Keratinocyte (primary cell): Measurements from ENCODE around the gene RDH12. TPM values are rescaled to one million over a fixed set of nuclear protein-coding genes. Genes with fewer than 3 reads are reported as not detected.

ENCODE experiments used
- DNase-seq: peaks from one replicate; pipeline ENCODE4 v3.0.0-alpha.2; 2011; ENCODE audit warnings: low read depth, missing footprints, low spot score
- FAIRE-seq: peaks from 2 replicates; lab custom pipeline; 2011; peaks lifted over from hg19 to GRCh38; lab: Jason Lieb, UNC
- H2AFZ ChIP-seq: 2 replicates; pipeline ENCODE4 v1.6.0; 2012; ENCODE audit warnings: low read length, control low read depth, inconsistent platforms; ENCODE audit not compliant: control insufficient read depth
- H3K27ac ChIP-seq: 2 replicates; pipeline ENCODE4 v1.5.1; 2011; ENCODE audit warnings: low read length; ENCODE audit not compliant: control insufficient read depth, insufficient read depth
- H3K27me3 ChIP-seq: 3 replicates; pipeline ENCODE4 v1.6.0; 2011; ENCODE audit warnings: low read length; ENCODE audit not compliant: control insufficient read depth, insufficient read depth; ENCODE audit errors: extremely low read depth
- H3K36me3 ChIP-seq, 2 experiments: 2 replicates in 1 of 2; 3 replicates in 1 of 2; pipeline ENCODE4 v1.5.1; 2011; ENCODE audit warnings: low read length in 2 of 2, mild to moderate bottlenecking in 1 of 2; ENCODE audit not compliant: control insufficient read depth in 2 of 2, insufficient read depth in 2 of 2; ENCODE audit errors: extremely low read depth in 1 of 2
- H3K4me1 ChIP-seq: 3 replicates; pipeline ENCODE4 v1.5.1; 2011; ENCODE audit warnings: low read length; ENCODE audit not compliant: control insufficient read depth, insufficient read depth; ENCODE audit errors: extremely low read depth
- H3K4me2 ChIP-seq: 3 replicates; pipeline ENCODE4 v1.6.0; 2011; ENCODE audit warnings: low read depth, low read length; ENCODE audit not compliant: control insufficient read depth, insufficient read depth; ENCODE audit errors: extremely low read depth
- H3K4me3 ChIP-seq, 3 experiments: fragments of 200-600 bp in 1 of 3; sonication (generic) in 1 of 3; 2 replicates in 2 of 3; 3 replicates in 1 of 3; pipeline ENCODE4 v1.5.1; 2011 to 2016; ENCODE audit warnings: low read length in 3 of 3, mild to moderate bottlenecking in 3 of 3, control low read depth in 2 of 3, inconsistent platforms in 1 of 3, low read depth in 1 of 3, mixed read lengths in 1 of 3, mixed run types in 1 of 3, moderate library complexity in 1 of 3; ENCODE audit not compliant: control insufficient read depth in 2 of 3, insufficient read depth in 2 of 3; ENCODE audit errors: extremely low read depth in 1 of 3
- H3K79me2 ChIP-seq: 2 replicates; pipeline ENCODE4 v1.6.0; 2012; ENCODE audit warnings: low read length; ENCODE audit not compliant: control insufficient read depth, insufficient read depth
- H3K9ac ChIP-seq: 3 replicates; pipeline ENCODE4 v1.6.0; 2011; ENCODE audit warnings: low read length; ENCODE audit not compliant: control insufficient read depth, insufficient read depth; ENCODE audit errors: extremely low read depth
- H3K9me1 ChIP-seq: 3 replicates; pipeline ENCODE4 v1.6.0; 2011; ENCODE audit warnings: low read length; ENCODE audit not compliant: control insufficient read depth, insufficient read depth; ENCODE audit errors: extremely low read depth
- H3K9me3 ChIP-seq: 2 replicates; pipeline ENCODE4 v1.5.1; 2012; ENCODE audit warnings: low read depth, low read length; ENCODE audit not compliant: control insufficient read depth
- H4K20me1 ChIP-seq: 3 replicates; pipeline ENCODE4 v1.6.0; 2011; ENCODE audit warnings: low read length; ENCODE audit not compliant: control insufficient read depth, insufficient read depth; ENCODE audit errors: extremely low read depth
- EZH2 ChIP-seq: IDR thresholded peaks from one replicate; pipeline ENCODE4 v1.6.1; 2012; ENCODE audit warnings: inconsistent platforms, mild to moderate bottlenecking, low read length, moderate library complexity
- dilution Hi-C: fragments of 300-500 bp; cut with MboI; formaldehyde crosslinking; loops from one replicate; pipeline ENCODE4 v1.7.0; 2020; ENCODE audit warnings: low sequenced_read_pairs; ENCODE audit not compliant: extremely low pct_ligation_motif_present
- polyA plus RNA-seq, 5 experiments: library from polyadenylated mRNA; depleted of rRNA in 3 of 5; stranded (reverse) in 3 of 5; stranded (forward) in 1 of 5; unstranded in 1 of 5; fragments of >200 nt; gene quantifications; 1 replicate in 1 of 5; 2 replicates in 3 of 5; 3 replicates in 1 of 5; pipeline versions ENCODE4 v1.2.1 to v1.2.3, GENCODE V29; 2011 to 2012; ENCODE audit warnings: missing spikeins in 2 of 5, low read depth in 1 of 5, low replicate concordance in 1 of 5
- TF ChIP-seq, protein P1 (sequence below), 3 experiments: IDR thresholded peaks in 1 of 3; conservative IDR thresholded peaks in 1 of 3; optimal IDR thresholded peaks in 1 of 3; 2 replicates in 2 of 3; 3 replicates in 1 of 3; pipeline versions ENCODE3 to v1.5.1; 2011; ENCODE audit warnings: low read length in 3 of 3, mild to moderate bottlenecking in 3 of 3, moderate library complexity in 2 of 3, control low read depth in 1 of 3, inconsistent platforms in 1 of 3; ENCODE audit not compliant: insufficient read depth in 2 of 3; ENCODE audit errors: extremely low read depth in 1 of 3

The RDH12 gene
- polyA plus RNA-seq, 1 donor (not counting 4 experiments of a cell fraction or from before 2014, with no cell fraction given), result 0.98 TPM

DNA sequence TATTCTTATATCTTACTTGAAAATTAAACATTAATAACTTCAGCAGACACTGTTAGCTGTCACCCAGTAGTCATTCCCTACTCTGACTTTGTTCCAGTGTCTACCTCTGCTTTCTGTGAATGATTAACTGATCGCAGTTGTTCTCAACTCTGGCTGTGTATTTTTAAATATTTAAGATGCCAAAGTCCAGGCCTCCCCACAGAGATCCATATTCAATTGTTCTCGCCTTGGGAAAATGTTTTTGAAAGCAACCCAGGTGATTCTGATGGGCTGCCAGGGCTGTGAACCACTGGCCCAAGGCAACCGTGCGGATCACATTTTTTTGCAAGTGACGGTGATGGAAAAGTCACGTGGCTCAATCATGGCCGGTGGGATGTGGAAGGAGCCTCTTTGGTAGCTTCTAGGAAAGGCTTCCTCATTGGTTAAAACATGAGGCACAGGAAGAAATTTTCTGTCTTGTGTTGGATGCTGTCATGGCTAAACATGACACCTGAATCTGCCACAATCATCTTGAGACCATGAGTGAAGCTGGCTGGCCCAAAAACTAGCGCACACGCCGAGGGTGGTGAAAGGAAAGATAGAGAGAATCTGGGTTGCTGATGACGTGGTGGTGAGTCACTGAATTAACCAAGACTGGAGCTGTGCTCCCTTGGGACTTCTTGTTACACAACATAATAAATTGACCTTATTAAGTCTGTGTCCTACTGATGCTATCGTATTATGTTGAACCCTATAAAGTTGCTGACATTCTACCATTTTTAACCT lies 37.2 kb downstream of the RDH12 start:
- Histone ChIP-seq H3K9me3 (no peaks in the 10 kb centered on the region), H3K27me3 (no peaks in the 10 kb centered on the region), H3K79me2 (no peaks in the 10 kb centered on the region), H3K36me3 (no peaks in the 10 kb centered on the region), H3K27ac (no peak overlapping the region), H3K4me3 (no peak overlapping the region), H3K9ac (no peak overlapping the region), H3K9me1 (peaks cover 2% of the 10 kb centered on the region), H2AFZ (no peak overlapping the region), H4K20me1 (no peaks in the 10 kb centered on the region), H3K4me1 (peaks cover 6% of the 10 kb centered on the region), H3K4me2 (no peak overlapping the region)
- no peak for TF ChIP-seq EZH2
- TF ChIP-seq, protein P1, sequence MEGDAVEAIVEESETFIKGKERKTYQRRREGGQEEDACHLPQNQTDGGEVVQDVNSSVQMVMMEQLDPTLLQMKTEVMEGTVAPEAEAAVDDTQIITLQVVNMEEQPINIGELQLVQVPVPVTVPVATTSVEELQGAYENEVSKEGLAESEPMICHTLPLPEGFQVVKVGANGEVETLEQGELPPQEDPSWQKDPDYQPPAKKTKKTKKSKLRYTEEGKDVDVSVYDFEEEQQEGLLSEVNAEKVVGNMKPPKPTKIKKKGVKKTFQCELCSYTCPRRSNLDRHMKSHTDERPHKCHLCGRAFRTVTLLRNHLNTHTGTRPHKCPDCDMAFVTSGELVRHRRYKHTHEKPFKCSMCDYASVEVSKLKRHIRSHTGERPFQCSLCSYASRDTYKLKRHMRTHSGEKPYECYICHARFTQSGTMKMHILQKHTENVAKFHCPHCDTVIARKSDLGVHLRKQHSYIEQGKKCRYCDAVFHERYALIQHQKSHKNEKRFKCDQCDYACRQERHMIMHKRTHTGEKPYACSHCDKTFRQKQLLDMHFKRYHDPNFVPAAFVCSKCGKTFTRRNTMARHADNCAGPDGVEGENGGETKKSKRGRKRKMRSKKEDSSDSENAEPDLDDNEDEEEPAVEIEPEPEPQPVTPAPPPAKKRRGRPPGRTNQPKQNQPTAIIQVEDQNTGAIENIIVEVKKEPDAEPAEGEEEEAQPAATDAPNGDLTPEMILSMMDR (optimal IDR thresholded peaks at IDR 0.05 in 1 of 3, IDR thresholded peaks at IDR 0.05 in 1 of 3, conservative IDR thresholded peaks at IDR 0.05 in 1 of 3; ENCODE audit: extremely low read depth in 1 of 3, insufficient read depth in 2 of 3, low read length in 3 of 3), result no peak
- dilution Hi-C loops, result no loop called here
- peak; percentile 40 for DNase-seq
- FAIRE-seq, result peak; percentile 86

DNA sequence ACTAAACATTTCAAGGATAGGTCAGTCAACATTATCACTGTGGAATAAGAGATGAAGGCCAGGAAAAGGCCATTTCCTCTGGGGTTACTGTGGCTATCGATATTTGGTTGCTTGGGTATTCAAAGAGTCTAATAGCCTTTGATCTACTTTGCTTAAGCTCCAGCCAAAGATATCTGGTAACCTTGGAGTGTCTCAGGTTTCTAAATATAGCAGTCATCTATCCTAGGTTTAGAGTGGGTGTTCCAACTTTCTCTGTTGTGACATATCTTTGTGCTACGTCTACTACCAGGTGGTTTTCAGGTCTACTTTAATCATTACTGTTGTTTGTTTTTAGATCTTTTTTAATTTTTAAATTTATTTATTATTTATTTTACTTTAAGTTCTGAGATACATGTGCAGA lies 42.4 kb downstream of the RDH12 start:
- DNase-seq, result no peak
- dilution Hi-C loops, result no loop called here
- no peak for FAIRE-seq

More for the DNA sequence above, 42.4 kb downstream of the RDH12 start:
- Histone ChIP-seq H3K9me1 (peaks cover under 1% of the 10 kb centered on the region), H3K79me2 (no peaks in the 10 kb centered on the region), H3K27ac (no peak overlapping the region), H3K9me3 (no peaks in the 10 kb centered on the region), H3K4me2 (no peak overlapping the region), H3K9ac (no peak overlapping the region), H2AFZ (no peak overlapping the region), H3K27me3 (no peaks in the 10 kb centered on the region), H3K36me3 (peaks cover 0 to 7% of the 10 kb centered on the region in 2 experiments), H4K20me1 (no peaks in the 10 kb centered on the region), H3K4me1 (peaks cover 4% of the 10 kb centered on the region), H3K4me3 (no peak overlapping the region)
- TF ChIP-seq EZH2, result no peak
- TF ChIP-seq, protein P1 (optimal IDR thresholded peaks at IDR 0.05 in 1 of 3, IDR thresholded peaks at IDR 0.05 in 1 of 3, conservative IDR thresholded peaks at IDR 0.05 in 1 of 3; ENCODE audit: extremely low read depth in 1 of 3, insufficient read depth in 2 of 3, low read length in 3 of 3), result no peak
